GM23248 (cell line): ENCODE data around the gene KDM6A.

Source experiments
- EZH2 ChIP-seq: fragments of 200-600 bp; sonication (generic); IDR thresholded peaks from 2 replicates; pipeline ENCODE4 v1.6.1; 2018; ENCODE audit warnings: antibody characterized with exemption, mild to moderate bottlenecking; ENCODE audit not compliant: insufficient read depth, poor library complexity, severe bottlenecking
- EZH2phosphoT487 ChIP-seq: fragments of 200-600 bp; sonication (generic); IDR thresholded peaks from 2 replicates; pipeline ENCODE4 v1.6.1; 2018; ENCODE audit warnings: antibody characterized with exemption, moderate library complexity, mild to moderate bottlenecking, low read depth; ENCODE audit not compliant: insufficient read depth

- TF ChIP-seq EZH2 (no peak), EZH2phosphoT487 (no peak)
These were observed 261.8 kb downstream of the KDM6A start for GRCh38 chrX:45134775-45135174.
